Measurements from ENCODE around the gene SLC12A1.

DNA sequence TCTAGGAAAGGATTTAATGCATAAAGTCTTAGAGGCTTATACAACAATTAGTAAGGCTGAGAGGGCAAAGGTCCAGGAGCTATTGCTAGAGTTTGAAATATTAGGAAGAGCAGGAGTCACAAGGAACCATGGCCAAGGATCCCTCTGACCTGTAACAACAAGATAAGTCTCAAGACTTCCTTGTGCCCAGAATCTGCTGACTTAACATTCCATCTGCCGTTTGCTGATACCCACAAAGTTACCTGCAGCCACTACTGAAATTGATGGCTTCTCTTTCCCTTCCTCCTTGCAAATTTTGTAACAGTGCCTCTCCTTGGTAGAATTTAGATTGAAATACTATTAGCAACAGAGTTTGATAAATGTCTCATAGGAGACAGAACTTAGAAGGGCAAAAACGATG, 23.4 kb upstream of the SLC12A1 start:
- no peak for TF ChIP-seq CBFB (CRISPR knock-in tag; IDR thresholded peaks at IDR 0.05; ENCODE audit: low read depth)
- no peak for TF ChIP-seq CTCF (IDR thresholded peaks at IDR 0.05)
- TF ChIP-seq MLX (CRISPR knock-in tag; IDR thresholded peaks at IDR 0.05): no peak
- no peak for TF ChIP-seq FOXK1 (CRISPR knock-in tag; IDR thresholded peaks at IDR 0.05)
- TF ChIP-seq ESRRA (CRISPR knock-in tag; IDR thresholded peaks at IDR 0.05; ENCODE audit: borderline replicate concordance): no peak

Data from WTC11 (cell line).